Measurements from ENCODE around the gene LRRC32. TPM values are rescaled to one million over a fixed set of nuclear protein-coding genes. Genes with fewer than 3 reads are reported as not detected.

LRRC32 gene
- 0.46 and 0.59 TPM in 2 replicates for total RNA-seq (2021)
- long read RNA-seq: 0 reads

DNA sequence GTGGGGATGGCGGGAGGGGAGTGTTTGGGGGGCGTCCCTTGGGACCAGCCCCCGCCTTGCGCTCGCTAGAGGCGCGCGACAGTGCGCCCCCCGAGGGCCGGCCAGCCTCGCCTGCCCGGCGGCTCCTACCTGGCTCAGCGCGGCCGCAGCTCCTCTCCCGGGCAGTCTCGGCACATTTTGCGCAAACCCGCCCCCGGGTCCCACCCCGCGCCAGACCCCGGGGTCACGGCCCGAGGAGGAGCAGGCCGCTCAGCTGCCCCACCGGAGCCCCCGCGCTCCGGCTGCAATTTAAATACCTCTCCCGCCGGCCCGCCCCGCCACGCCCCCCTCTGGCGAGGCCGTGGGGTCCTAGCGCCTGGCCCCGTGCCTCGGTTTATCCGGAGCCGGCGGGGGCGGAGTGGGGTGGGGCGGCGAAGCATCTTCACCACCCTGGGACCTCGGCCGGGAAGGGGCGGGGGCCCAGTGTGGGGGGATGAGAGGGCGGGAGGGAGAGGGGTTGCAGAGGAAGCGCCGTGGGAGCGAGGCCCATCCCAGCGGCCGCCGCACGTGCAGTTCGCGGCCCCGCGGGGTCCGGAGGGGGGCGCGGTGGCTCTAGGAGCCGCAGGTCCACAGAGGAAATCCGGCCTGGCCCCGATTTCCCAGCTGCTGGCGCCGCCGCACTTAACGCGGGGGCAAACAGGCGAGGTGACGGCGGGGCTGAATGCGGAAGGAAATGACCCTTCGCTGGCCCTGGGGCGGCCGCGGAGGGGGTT is at the start of gene LRRC32:
LRRC32 (minus strand) TSS at position 263 of the 752 bp plus-strand sequence. CDS start 4,793 bp downstream, outside the sequence.
- Mint-ChIP-seq H3K4me1 (peaks cover 12 to 35% of the 10 kb centered on the region in 2 experiments), H3K4me3 (peak within 1 kb of the TSS; percentile 63 to 76), H3K9me3 (no peaks in the 10 kb centered on the region), H3K27ac (no peak within 1 kb of the TSS), H3K27me3 (ENCODE audit: low read depth) (peaks cover 40% of the 10 kb centered on the region), H3K36me3 (ENCODE audit: insufficient read depth in 1 of 3, low read depth in 3 of 3) (no peaks in the 10 kb centered on the region; a peak in 1 of 7 replicates)
- Histone ChIP-seq H3K27ac (ENCODE audit: insufficient read length, low read depth, low read length) (no peak within 1 kb of the TSS), H2BK120ac (ENCODE audit: low read depth, low read length, poor library complexity, severe bottlenecking) (no peak within 1 kb of the TSS), H3K79me1 (ENCODE audit: insufficient read depth, low read depth, low read length, poor library complexity, severe bottlenecking) (no peaks in the 10 kb centered on the region), H2BK5ac (ENCODE audit: insufficient read length, low read length) (no peak within 1 kb of the TSS), H3K18ac (ENCODE audit: insufficient read length, low read depth, low read length) (no peak within 1 kb of the TSS), H3K4me1 (ENCODE audit: insufficient read depth, low read length) (no peaks in the 10 kb centered on the region; the same call in 1 of the 2 replicates), H2BK15ac (ENCODE audit: low read depth, low read length) (no peak within 1 kb of the TSS), H2BK12ac (ENCODE audit: insufficient read length, low read depth, low read length) (no peak within 1 kb of the TSS), H3K4ac (ENCODE audit: low read depth, low read length) (no peak within 1 kb of the TSS), H2AFZ (ENCODE audit: low read length) (no peak within 1 kb of the TSS), H3T11ph (ENCODE audit: low read length) (no peak within 1 kb of the TSS), H2AK5ac (ENCODE audit: insufficient read length, low read length) (no peak within 1 kb of the TSS), H4K20me1 (ENCODE audit: control insufficient read depth, insufficient read depth, insufficient read length) (no peaks in the 10 kb centered on the region), H4K5ac (ENCODE audit: insufficient read length, low read depth, low read length) (no peak within 1 kb of the TSS), H3K23ac (ENCODE audit: insufficient read length, low read depth, low read length) (no peak within 1 kb of the TSS), H3K23me2 (ENCODE audit: insufficient read length, low read depth, low read length, poor library complexity, severe bottlenecking) (no peaks in the 10 kb centered on the region), H3K4me2 (ENCODE audit: insufficient read depth, insufficient read length, low read length) (peak within 1 kb of the TSS; percentile 61), H4K91ac (ENCODE audit: insufficient read length, low read depth, low read length) (no peak within 1 kb of the TSS), H3K9me3 (ENCODE audit: control insufficient read depth, low read depth, low read length) (no peaks in the 10 kb centered on the region), H3K79me2 (ENCODE audit: insufficient read depth, low read length) (no peaks in the 10 kb centered on the region), H3K14ac (ENCODE audit: insufficient read depth, low read length) (peak within 1 kb of the TSS; percentile 50), H3K27me3 (ENCODE audit: insufficient read depth, low read length) (peaks cover 2% of the 10 kb centered on the region; the same call in 1 of the 2 replicates), H3K56ac (ENCODE audit: insufficient read length, low read depth, low read length) (no peak within 1 kb of the TSS), H2BK20ac (ENCODE audit: low read depth, low read length, poor library complexity, severe bottlenecking) (no peak within 1 kb of the TSS), H3K9ac (ENCODE audit: extremely low read depth, insufficient read length, low read length) (no peak within 1 kb of the TSS), H4K8ac (replicated peaks; ENCODE audit: insufficient read length, low read depth, low read length) (no peak within 1 kb of the TSS)
- TF ChIP-seq, protein P1, sequence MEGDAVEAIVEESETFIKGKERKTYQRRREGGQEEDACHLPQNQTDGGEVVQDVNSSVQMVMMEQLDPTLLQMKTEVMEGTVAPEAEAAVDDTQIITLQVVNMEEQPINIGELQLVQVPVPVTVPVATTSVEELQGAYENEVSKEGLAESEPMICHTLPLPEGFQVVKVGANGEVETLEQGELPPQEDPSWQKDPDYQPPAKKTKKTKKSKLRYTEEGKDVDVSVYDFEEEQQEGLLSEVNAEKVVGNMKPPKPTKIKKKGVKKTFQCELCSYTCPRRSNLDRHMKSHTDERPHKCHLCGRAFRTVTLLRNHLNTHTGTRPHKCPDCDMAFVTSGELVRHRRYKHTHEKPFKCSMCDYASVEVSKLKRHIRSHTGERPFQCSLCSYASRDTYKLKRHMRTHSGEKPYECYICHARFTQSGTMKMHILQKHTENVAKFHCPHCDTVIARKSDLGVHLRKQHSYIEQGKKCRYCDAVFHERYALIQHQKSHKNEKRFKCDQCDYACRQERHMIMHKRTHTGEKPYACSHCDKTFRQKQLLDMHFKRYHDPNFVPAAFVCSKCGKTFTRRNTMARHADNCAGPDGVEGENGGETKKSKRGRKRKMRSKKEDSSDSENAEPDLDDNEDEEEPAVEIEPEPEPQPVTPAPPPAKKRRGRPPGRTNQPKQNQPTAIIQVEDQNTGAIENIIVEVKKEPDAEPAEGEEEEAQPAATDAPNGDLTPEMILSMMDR (conservative IDR thresholded peaks at IDR 0.05): peak; percentile 21; the same call in 2 of the 3 replicates
- no CpG with 5 or more reads among the region's 82 CpGs for WGBS (ENCODE audit: extremely low coverage, insufficient read length, low lambda C conversion rate)
- DNase-seq: peak; percentile 56

Measured in H9 (cell line).